Neural cell (in vitro differentiated cells): ENCODE results near the gene HACD2. TPM values are rescaled to one million over a fixed set of nuclear protein-coding genes. Genes with fewer than 3 reads are reported as not detected.

Experiments used
- H2AFZ ChIP-seq: fragments of 200-600, 300-800 bp; sonication (generic), shearing (Covaris generic); 2 replicates; pipeline ENCODE4 v1.6.0; 2014; ENCODE audit warnings: low read depth, mild to moderate bottlenecking, antibody characterized with exemption, low read length, moderate library complexity
- H3F3A ChIP-seq: fragments of 200-600 bp; shearing (Covaris generic); 2 replicates; pipeline ENCODE4 v1.6.1; 2016; ENCODE audit warnings: mild to moderate bottlenecking, moderate library complexity, mixed read lengths, antibody characterized with exemption, low read length; ENCODE audit not compliant: insufficient read depth, poor library complexity, severe bottlenecking
- H3K27ac ChIP-seq: fragments of 200-600, 300-800 bp; sonication (generic), shearing (Covaris generic); 2 replicates; pipeline ENCODE4 v1.5.1; 2014; ENCODE audit warnings: mild to moderate bottlenecking, low read length, moderate library complexity
- H3K27me3 ChIP-seq: fragments of 300-800, 200-600 bp; sonication (generic), shearing (Covaris generic); 2 replicates; pipeline ENCODE4 v1.6.0; 2014; ENCODE audit warnings: mild to moderate bottlenecking, low read depth, low read length, moderate library complexity; ENCODE audit not compliant: insufficient read depth
- H3K36me3 ChIP-seq: fragments of 300-800, 200-600 bp; sonication (generic), shearing (Covaris generic); 2 replicates; pipeline ENCODE4 v1.5.1; 2014; ENCODE audit warnings: mild to moderate bottlenecking, antibody characterized with exemption, low read length, moderate library complexity; ENCODE audit not compliant: insufficient read depth
- H3K4me2 ChIP-seq: fragments of 300-800, 200-600 bp; sonication (generic), shearing (Covaris generic); 2 replicates; pipeline ENCODE4 v1.6.0; 2014; ENCODE audit warnings: mild to moderate bottlenecking, low read length
- H3K4me3 ChIP-seq: fragments of 300-800, 200-600 bp; sonication (generic), shearing (Covaris generic); 2 replicates; pipeline ENCODE4 v1.5.1; 2014; ENCODE audit warnings: mild to moderate bottlenecking, low read length, moderate library complexity
- H3K79me2 ChIP-seq: fragments of 200-600 bp; shearing (Covaris generic); replicated peaks from 2 replicates; pipeline ENCODE4 v1.6.0; 2014; ENCODE audit warnings: mild to moderate bottlenecking, low read length, moderate library complexity; ENCODE audit not compliant: insufficient read depth
- H3K9ac ChIP-seq: fragments of 300-800, 200-600 bp; sonication (generic), shearing (Covaris generic); 2 replicates; pipeline ENCODE4 v1.6.1; 2016; ENCODE audit warnings: mild to moderate bottlenecking, low read length, mixed read lengths
- H3K9me2 ChIP-seq: fragments of 200-600 bp; shearing (Covaris generic); 2 replicates; pipeline ENCODE4 v1.6.1; 2016; ENCODE audit warnings: mild to moderate bottlenecking, low read length, mixed read lengths; ENCODE audit not compliant: insufficient read depth
- H3K9me3 ChIP-seq: fragments of 200-600, 300-800 bp; sonication (generic), shearing (Covaris generic); 2 replicates; pipeline ENCODE4 v1.6.1; 2016; ENCODE audit warnings: mild to moderate bottlenecking, mixed run types, low read length, moderate library complexity, mixed read lengths
- H4K20me1 ChIP-seq: fragments of 200-600 bp; shearing (Covaris generic); 2 replicates; pipeline ENCODE4 v1.6.1; 2016; ENCODE audit warnings: mild to moderate bottlenecking, mixed run types; ENCODE audit not compliant: insufficient read depth
- CTCF ChIP-seq: fragments of 450-650 bp; IDR thresholded peaks from 2 replicates; pipeline ENCODE4 v1.5.1; 2014; ENCODE audit warnings: antibody characterized with exemption, mild to moderate bottlenecking, moderate library complexity; ENCODE audit not compliant: poor library complexity, severe bottlenecking
- EP300 ChIP-seq: fragments of 450-650 bp; conservative IDR thresholded peaks from 2 replicates; pipeline ENCODE4 v1.6.1; 2014; ENCODE audit warnings: antibody characterized with exemption, mild to moderate bottlenecking, moderate library complexity; ENCODE audit not compliant: poor library complexity, severe bottlenecking
- EZH2 ChIP-seq: fragments of 200-600, 300-800 bp; shearing (Covaris generic), sonication (generic); IDR thresholded peaks from 2 replicates; pipeline ENCODE4 v1.6.1; 2014; ENCODE audit warnings: antibody characterized with exemption, low read length, borderline replicate concordance, mild to moderate bottlenecking; ENCODE audit not compliant: insufficient read depth, poor library complexity, severe bottlenecking
- MXI1 ChIP-seq: fragments of 450-650 bp; conservative IDR thresholded peaks from 2 replicates; pipeline ENCODE4 v1.6.1; 2014; ENCODE audit warnings: antibody characterized with exemption, mild to moderate bottlenecking; ENCODE audit not compliant: poor library complexity, severe bottlenecking
- POLR2AphosphoS5 ChIP-seq: IDR thresholded peaks from 2 replicates; pipeline ENCODE4 v1.6.1; 2012
- RAD21 ChIP-seq: fragments of 450-650 bp; conservative IDR thresholded peaks from 2 replicates; pipeline ENCODE4 v1.6.1; 2014; ENCODE audit warnings: antibody characterized with exemption, mild to moderate bottlenecking, moderate library complexity
- REST ChIP-seq: IDR thresholded peaks from 2 replicates; pipeline ENCODE4 v1.6.1; 2012; ENCODE audit warnings: borderline replicate concordance
- SMC3 ChIP-seq: fragments of 450-650 bp; conservative IDR thresholded peaks from 2 replicates; pipeline ENCODE4 v1.6.1; 2014; ENCODE audit warnings: antibody characterized with exemption, mild to moderate bottlenecking, moderate library complexity; ENCODE audit not compliant: poor library complexity
- TAF1 ChIP-seq: IDR thresholded peaks from 2 replicates; pipeline ENCODE4 v1.6.1; 2012; ENCODE audit warnings: low read depth
- polyA plus RNA-seq: library from polyadenylated mRNA; depleted of rRNA; stranded (reverse); fragments of >200 nt; gene quantifications from 2 replicates; pipeline ENCODE4 v1.2.3, GENCODE V29; 2014

HACD2 gene
- polyA plus RNA-seq, 1 donor from 2014 or later = 28.0 TPM

- no peak overlapping the region for H3K4me3 ChIP-seq
- H3K4me2 ChIP-seq = no peak overlapping the region
- H3K27me3 ChIP-seq = no peaks in the 10 kb centered on the region
- no peak overlapping the region for H3K9ac ChIP-seq
- H3K36me3 ChIP-seq = no peaks in the 10 kb centered on the region
- no peak overlapping the region for H3K27ac ChIP-seq
- H3K9me2 ChIP-seq = no peaks in the 10 kb centered on the region
- H3F3A ChIP-seq = no peaks in the 10 kb centered on the region
- no peaks in the 10 kb centered on the region for H3K9me3 ChIP-seq
- TF ChIP-seq POLR2AphosphoS5 (no peak), MXI1 (no peak), SMC3 (no peak), CTCF (no peak), EZH2 (no peak), EP300 (no peak), REST (no peak), RAD21 (no peak), TAF1 (no peak)
- H2AFZ ChIP-seq = no peak overlapping the region
- no peaks in the 10 kb centered on the region for H4K20me1 ChIP-seq
- H3K79me2 ChIP-seq = no peaks in the 10 kb centered on the region
Measured at GRCh38 chr3:123633530-123633929, 48.7 kb upstream of the HACD2 start.

- Histone ChIP-seq H3K27me3 (no peaks in the 10 kb centered on the region), H3K79me2 (no peaks in the 10 kb centered on the region), H2AFZ (no peak overlapping the region), H3K4me3 (no peak overlapping the region), H3F3A (no peaks in the 10 kb centered on the region), H3K27ac (no peak overlapping the region), H3K36me3 (no peaks in the 10 kb centered on the region), H3K9me3 (no peaks in the 10 kb centered on the region), H3K9me2 (no peaks in the 10 kb centered on the region), H3K9ac (no peak overlapping the region), H3K4me2 (no peak overlapping the region), H4K20me1 (no peaks in the 10 kb centered on the region)
- no peak for TF ChIP-seq REST
- TF ChIP-seq EZH2 = no peak
- no peak for TF ChIP-seq POLR2AphosphoS5
- no peak for TF ChIP-seq RAD21
- no peak for TF ChIP-seq CTCF
- TF ChIP-seq TAF1 = no peak
- TF ChIP-seq MXI1 = no peak
- no peak for TF ChIP-seq EP300
- no peak for TF ChIP-seq SMC3
Measured at GRCh38 chr3:123632161-123632655, 47.4 kb upstream of the HACD2 start.
